Neuronal stem cell (in vitro differentiated cells): Measurements from ENCODE around the gene SSX2IP.
"Not testable (repeated sequence)": the region's sequence is repeated elsewhere in the genome, so short reads cannot be mapped to it uniquely, and the experiment has no call there.

Experiments
- DNase-seq: peaks from one replicate; pipeline ENCODE4 v3.0.0-alpha.2; 2013; ENCODE audit warnings: low spot score
- H2AFZ ChIP-seq: one replicate; pipeline ENCODE4 v1.6.1; 2013; ENCODE audit warnings: mild to moderate bottlenecking, low read length, inconsistent platforms
- H2AK5ac ChIP-seq: 2 replicates; pipeline ENCODE4 v1.6.1; 2013; ENCODE audit warnings: low read depth, mild to moderate bottlenecking, inconsistent platforms, low read length, moderate library complexity, mixed read lengths
- H2BK120ac ChIP-seq: 2 replicates; pipeline ENCODE4 v1.6.1; 2013; ENCODE audit warnings: low read depth, mild to moderate bottlenecking, inconsistent platforms, low read length, moderate library complexity, mixed read lengths
- H2BK12ac ChIP-seq: one replicate; pipeline ENCODE4 v1.6.1; 2013; ENCODE audit warnings: low read length, inconsistent platforms
- H2BK15ac ChIP-seq: 2 replicates; pipeline ENCODE4 v1.6.1; 2013; ENCODE audit warnings: mild to moderate bottlenecking, low read length, inconsistent platforms, mixed read lengths
- H2BK5ac ChIP-seq: one replicate; pipeline ENCODE4 v1.6.1; 2013; ENCODE audit warnings: inconsistent platforms, mild to moderate bottlenecking, low read length, moderate library complexity
- H3K14ac ChIP-seq: one replicate; pipeline ENCODE4 v1.6.1; 2013; ENCODE audit warnings: low read length, inconsistent platforms
- H3K18ac ChIP-seq: 2 replicates; pipeline ENCODE4 v1.6.1; 2013; ENCODE audit warnings: low read length, inconsistent platforms
- H3K23ac ChIP-seq: 2 replicates; pipeline ENCODE4 v1.6.1; 2013; ENCODE audit warnings: low read depth, mild to moderate bottlenecking, mixed read lengths, low read length, inconsistent platforms; ENCODE audit not compliant: poor library complexity
- H3K27ac ChIP-seq: replicated peaks from 3 replicates; pipeline ENCODE4 v1.5.1; 2013; ENCODE audit warnings: low read length, inconsistent platforms
- H3K27me3 ChIP-seq, 3 experiments: 2 replicates each; pipeline ENCODE4 v1.6.1; 2013; ENCODE audit warnings: low read length in 3 of 3, mild to moderate bottlenecking in 2 of 3, inconsistent platforms in 1 of 3, low read depth in 1 of 3, mixed read lengths in 1 of 3, moderate library complexity in 1 of 3; ENCODE audit not compliant: control insufficient read depth in 3 of 3, insufficient read depth in 3 of 3
- H3K36me3 ChIP-seq, 2 donors: replicated peaks in 1 of 2; 2 replicates each; pipeline ENCODE4 v1.6.1; 2013; ENCODE audit warnings: low read length in 2 of 2; ENCODE audit not compliant: control insufficient read depth in 2 of 2, insufficient read depth in 2 of 2
- H3K4ac ChIP-seq: 2 replicates; pipeline ENCODE4 v1.6.1; 2013; ENCODE audit warnings: inconsistent platforms, mild to moderate bottlenecking, low read length, moderate library complexity
- H3K4me1 ChIP-seq, 2 donors: 1 replicate in 1 of 2; 2 replicates in 1 of 2; pipeline ENCODE4 v1.6.1; 2013; ENCODE audit warnings: low read length in 2 of 2, low read depth in 1 of 2; ENCODE audit not compliant: control insufficient read depth in 2 of 2, insufficient read depth in 1 of 2
- H3K4me2 ChIP-seq: one replicate; pipeline ENCODE4 v1.6.1; 2013; ENCODE audit warnings: mild to moderate bottlenecking, low read length, inconsistent platforms; ENCODE audit not compliant: insufficient read depth, poor library complexity, severe bottlenecking
- H3K4me3 ChIP-seq, 2 donors: 2 replicates each; pipeline ENCODE4 v1.5.1; 2013; ENCODE audit warnings: low read length in 2 of 2, mild to moderate bottlenecking in 2 of 2, inconsistent platforms in 1 of 2, moderate library complexity in 1 of 2
- H3K79me1 ChIP-seq: one replicate; pipeline ENCODE4 v1.6.1; 2013; ENCODE audit warnings: low read depth, mild to moderate bottlenecking, inconsistent platforms, low read length, moderate library complexity
- H3K9ac ChIP-seq: one replicate; pipeline ENCODE4 v1.6.1; 2013; ENCODE audit warnings: mild to moderate bottlenecking, low read depth, low read length, inconsistent platforms; ENCODE audit not compliant: poor library complexity
- H3K9me3 ChIP-seq, 2 donors: replicated peaks in 1 of 2; 2 replicates each; pipeline versions ENCODE3 to v1.6.1; 2013; ENCODE audit warnings: low read length in 2 of 2, mild to moderate bottlenecking in 2 of 2, inconsistent platforms in 1 of 2, low read depth in 1 of 2, mixed read lengths in 1 of 2, moderate library complexity in 1 of 2; ENCODE audit not compliant: control insufficient read depth in 2 of 2, insufficient read depth in 1 of 2
- H4K8ac ChIP-seq: one replicate; pipeline ENCODE4 v1.6.1; 2013; ENCODE audit warnings: low read depth, mild to moderate bottlenecking, inconsistent platforms, low read length, moderate library complexity
- H4K91ac ChIP-seq: one replicate; pipeline ENCODE4 v1.6.1; 2013; ENCODE audit warnings: low read length, low read depth, mild to moderate bottlenecking, inconsistent platforms; ENCODE audit not compliant: poor library complexity
- WGBS, 2 donors: extraction: QIAGEN DNeasy Blood & Tissue Kit; methylation state at CpG; one replicate each; pipeline ENCODE4 v1.1.7; 2013; ENCODE audit warnings: missing lambda C conversion rate in 2 of 2, mixed read lengths in 1 of 2; ENCODE audit not compliant: insufficient read length in 2 of 2, insufficient replicate concordance in 1 of 2; ENCODE audit errors: extremely low coverage in 2 of 2; 5-methylcytosine and 5-hydroxymethylcytosine counted together

The SSX2IP gene

GRCh38 chr1:84594959-84595358, 95.3 kb downstream of the SSX2IP start:
- not testable (repeated sequence) for H2AFZ ChIP-seq, H3K4me2 ChIP-seq, H3K27me3 ChIP-seq, H3K4ac ChIP-seq, H2BK12ac ChIP-seq, H3K79me1 ChIP-seq, H3K9me3 ChIP-seq, DNase-seq, H4K8ac ChIP-seq, H2BK5ac ChIP-seq, H3K14ac ChIP-seq, H4K91ac ChIP-seq, H2BK15ac ChIP-seq, H2AK5ac ChIP-seq, H3K18ac ChIP-seq, H3K4me1 ChIP-seq, H3K27ac ChIP-seq, H3K4me3 ChIP-seq, H2BK120ac ChIP-seq, H3K36me3 ChIP-seq, H3K9ac ChIP-seq, H3K23ac ChIP-seq
- no CpG with 5 or more reads among the region's 2 CpGs for WGBS, 2 donors
